ENCODE measurements around the gene CCRL2. TPM values are rescaled to one million over a fixed set of nuclear protein-coding genes. Genes with fewer than 3 reads are reported as not detected.

CCRL2 gene
- total RNA-seq, 4 donors from 2014 or later: 13.5 to 21.2 (median 16.0) TPM; not detected in 1

DNA sequence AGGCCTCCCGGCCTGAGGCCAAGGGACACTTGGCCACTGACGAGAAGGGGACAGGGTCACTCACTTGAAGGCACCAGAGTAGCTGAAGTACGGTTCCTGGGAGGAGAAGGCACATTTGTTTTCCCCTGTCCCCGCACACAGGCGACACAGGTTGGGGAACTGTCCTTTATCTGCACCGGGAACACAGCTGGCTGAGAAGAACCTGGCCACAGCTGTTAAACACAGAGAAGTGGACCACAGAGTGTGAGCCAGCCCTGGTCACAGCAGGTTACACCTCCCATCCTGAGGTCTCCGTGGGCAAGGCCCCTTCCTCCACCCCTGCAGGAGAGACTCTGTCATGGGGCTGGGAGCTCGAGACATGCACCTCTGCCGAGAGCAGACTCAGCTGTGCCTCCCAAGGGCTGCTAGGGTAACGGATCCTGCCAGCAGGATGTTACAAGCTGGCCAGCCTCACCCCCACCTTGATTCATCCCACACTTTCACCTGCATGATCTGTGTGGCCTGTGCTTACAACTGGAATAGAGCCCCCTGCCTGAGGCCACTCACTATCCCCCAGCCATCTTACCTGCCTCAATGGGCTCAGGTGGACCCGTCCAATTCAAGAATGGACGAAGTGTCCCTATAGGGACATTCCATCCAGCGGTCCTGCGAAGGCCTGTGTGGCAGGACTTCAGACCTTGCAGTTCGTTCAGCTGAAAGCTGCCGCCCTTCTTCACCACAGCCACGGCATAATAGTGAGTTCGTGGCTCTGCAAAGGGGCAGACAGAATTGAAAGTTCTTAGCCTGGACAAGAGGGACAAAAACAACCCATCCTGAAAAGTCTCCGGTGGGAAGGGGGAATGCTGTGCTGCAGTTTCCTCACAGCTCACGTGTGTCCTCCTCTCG, 48.4 kb downstream of the CCRL2 start:
- no peaks in the 10 kb centered on the region for H3K36me3 ChIP-seq
- TF ChIP-seq, protein P1, sequence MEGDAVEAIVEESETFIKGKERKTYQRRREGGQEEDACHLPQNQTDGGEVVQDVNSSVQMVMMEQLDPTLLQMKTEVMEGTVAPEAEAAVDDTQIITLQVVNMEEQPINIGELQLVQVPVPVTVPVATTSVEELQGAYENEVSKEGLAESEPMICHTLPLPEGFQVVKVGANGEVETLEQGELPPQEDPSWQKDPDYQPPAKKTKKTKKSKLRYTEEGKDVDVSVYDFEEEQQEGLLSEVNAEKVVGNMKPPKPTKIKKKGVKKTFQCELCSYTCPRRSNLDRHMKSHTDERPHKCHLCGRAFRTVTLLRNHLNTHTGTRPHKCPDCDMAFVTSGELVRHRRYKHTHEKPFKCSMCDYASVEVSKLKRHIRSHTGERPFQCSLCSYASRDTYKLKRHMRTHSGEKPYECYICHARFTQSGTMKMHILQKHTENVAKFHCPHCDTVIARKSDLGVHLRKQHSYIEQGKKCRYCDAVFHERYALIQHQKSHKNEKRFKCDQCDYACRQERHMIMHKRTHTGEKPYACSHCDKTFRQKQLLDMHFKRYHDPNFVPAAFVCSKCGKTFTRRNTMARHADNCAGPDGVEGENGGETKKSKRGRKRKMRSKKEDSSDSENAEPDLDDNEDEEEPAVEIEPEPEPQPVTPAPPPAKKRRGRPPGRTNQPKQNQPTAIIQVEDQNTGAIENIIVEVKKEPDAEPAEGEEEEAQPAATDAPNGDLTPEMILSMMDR (IDR thresholded peaks at IDR 0.05): no peak
- TF ChIP-seq POLR2A (IDR thresholded peaks at IDR 0.05): no peak
- H3K27me3 ChIP-seq: no peaks in the 10 kb centered on the region
- DNase-seq: no peak
- no peaks in the 10 kb centered on the region for H3K9me3 ChIP-seq
- no peak overlapping the region for H3K4me3 ChIP-seq
- H3K4me1 ChIP-seq: peaks cover 0 to 4% (median 0%) of the 10 kb centered on the region in 4 donors
- H3K27ac ChIP-seq: no peak overlapping the region

DNA sequence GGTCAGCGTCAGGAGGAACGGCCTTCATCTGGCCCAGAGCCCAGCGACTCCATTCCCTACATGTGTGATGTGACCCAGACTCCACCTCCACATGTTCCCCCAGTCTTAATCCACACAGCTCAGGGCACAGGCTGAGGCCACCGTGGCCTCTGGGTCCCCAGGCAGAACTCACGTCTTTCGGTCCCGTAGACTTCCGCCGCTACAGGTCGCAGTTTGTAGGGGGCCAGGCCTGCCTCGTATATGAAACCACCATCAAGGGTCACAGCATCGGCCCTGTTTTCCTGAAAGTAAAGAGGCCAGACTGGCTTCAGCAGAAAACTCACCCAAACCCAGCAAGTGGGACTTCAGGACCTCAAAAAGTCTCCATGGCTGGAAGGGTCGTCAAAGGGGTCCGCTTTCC, 49.1 kb downstream of the CCRL2 start:
- Histone ChIP-seq H3K9me3 (no peaks in the 10 kb centered on the region), H3K36me3 (no peaks in the 10 kb centered on the region), H3K27me3 (no peaks in the 10 kb centered on the region), H3K4me1 (peaks cover 0 to 4% (median 0%) of the 10 kb centered on the region in 4 donors), H3K27ac (no peak overlapping the region), H3K4me3 (no peak overlapping the region)
- TF ChIP-seq, protein P1 (IDR thresholded peaks at IDR 0.05): no peak
- TF ChIP-seq POLR2A (IDR thresholded peaks at IDR 0.05): no peak
- no peak for DNase-seq

Other genes starting within 250 kb of the CCRL2 start
- 1 to 10 TPM in 3 of 4 donors, under 1 TPM in 1; 0.95 to 6.6 (median 1.5) TPM for gene CCR1, start 198.9 kb upstream of the CCRL2 start, total RNA-seq
- gene CCR3, start 164.8 kb upstream of the CCRL2 start, total RNA-seq: not detected
- gene CCR2, start 53.1 kb upstream of the CCRL2 start, total RNA-seq: 1 to 10 TPM in 1 of 4 donors, under 1 TPM in 2, not detected in 1; 0.70 to 4.1 (median 0.80) TPM
- 1 to 10 TPM in 2 of 4 donors, under 1 TPM in 2; 0.66 to 1.7 (median 1.1) TPM for gene CCR5, start 36.3 kb upstream of the CCRL2 start, total RNA-seq
- 10 to 100 TPM in 1 of 4 donors, 1 to 10 TPM in 1, under 1 TPM in 1, not detected in 1; 0.38 to 12.4 (median 1.1) TPM for gene LTF, start 57.6 kb downstream of the CCRL2 start, total RNA-seq
- gene RTP3, start 90.7 kb downstream of the CCRL2 start, total RNA-seq: not detected
- 10 to 100 TPM in 1 of 4 donors, 1 to 10 TPM in 1, under 1 TPM in 2; 0.35 to 23.9 (median 1.3) TPM for gene LRRC2, start 159.0 kb downstream of the CCRL2 start, total RNA-seq
- gene FAM240A, start 205.3 kb downstream of the CCRL2 start, total RNA-seq: not detected